Tibial nerve (tissue), 4 donors: Measurements from ENCODE around the gene DAB1. TPM values are rescaled to one million over a fixed set of nuclear protein-coding genes. Genes with fewer than 3 reads are reported as not detected.

Experiments used
- DNase-seq, 2 donors: peaks; one replicate each; pipeline ENCODE4 v3.0.0-alpha.2; 2019; ENCODE audit warnings: low spot score in 2 of 2
- H3K27ac ChIP-seq, 4 donors: fragments of 200-600 bp; sonication (generic) in 3 of 4; one replicate each; pipeline ENCODE4 v1.5.1; 2017 to 2019; ENCODE audit warnings: mild to moderate bottlenecking in 1 of 4
- H3K27me3 ChIP-seq, 2 donors: fragments of 200-600 bp; sonication (generic) in 1 of 2; one replicate each; pipeline versions ENCODE4 v1.5.1 to v1.6.0; 2017 to 2019
- H3K36me3 ChIP-seq, 3 donors: fragments of 200-600 bp; sonication (generic); one replicate each; pipeline ENCODE4 v1.5.1; 2018 to 2019
- H3K4me1 ChIP-seq, 4 donors: fragments of 200-600 bp; sonication (generic) in 3 of 4; one replicate each; pipeline ENCODE4 v1.5.1; 2017 to 2019
- H3K4me3 ChIP-seq, 4 donors: fragments of 200-600 bp; sonication (generic) in 3 of 4; one replicate each; pipeline ENCODE4 v1.5.1; 2017 to 2019; ENCODE audit warnings: mild to moderate bottlenecking in 1 of 4, moderate library complexity in 1 of 4
- H3K9me3 ChIP-seq, 4 donors: fragments of 200-600 bp; sonication (generic) in 3 of 4; one replicate each; pipeline ENCODE4 v1.5.1; 2017 to 2019
- EP300 ChIP-seq, 2 donors: sonication (generic); formaldehyde crosslinking; IDR thresholded peaks; one replicate each; pipeline ENCODE4 v1.6.1; 2017; ENCODE audit warnings: antibody characterized with exemption in 2 of 2, mild to moderate bottlenecking in 1 of 2
- POLR2A ChIP-seq, 2 donors: fragments of 450-650 bp; IDR thresholded peaks; one replicate each; pipeline ENCODE4 v1.6.1; 2017; ENCODE audit warnings: antibody characterized with exemption in 2 of 2, mild to moderate bottlenecking in 2 of 2, moderate library complexity in 2 of 2
- WGBS, 2 donors: methylation state at CpG; one replicate each; pipeline ENCODE4 v1.1.5; 2018; 5-methylcytosine and 5-hydroxymethylcytosine counted together
- total RNA-seq, 4 donors: library from RNA; depleted of rRNA; stranded (reverse); fragments of >200 nt; gene quantifications; one replicate each; pipeline ENCODE4 v1.1.0, GENCODE V29; 2016
- TF ChIP-seq, protein P1 (sequence below), 5 experiments: fragments of 200-600 bp in 3 of 5; fragments of 450-650 bp in 2 of 5; sonication (generic) in 3 of 5; IDR thresholded peaks; one replicate each; pipeline ENCODE4 v1.5.1; 2016 to 2019; ENCODE audit warnings: antibody characterized with exemption in 5 of 5, mild to moderate bottlenecking in 3 of 5, moderate library complexity in 2 of 5

DAB1 gene
- total RNA-seq, 4 donors from 2014 or later, result 4.0 to 8.3 (median 4.4) TPM

DNA sequence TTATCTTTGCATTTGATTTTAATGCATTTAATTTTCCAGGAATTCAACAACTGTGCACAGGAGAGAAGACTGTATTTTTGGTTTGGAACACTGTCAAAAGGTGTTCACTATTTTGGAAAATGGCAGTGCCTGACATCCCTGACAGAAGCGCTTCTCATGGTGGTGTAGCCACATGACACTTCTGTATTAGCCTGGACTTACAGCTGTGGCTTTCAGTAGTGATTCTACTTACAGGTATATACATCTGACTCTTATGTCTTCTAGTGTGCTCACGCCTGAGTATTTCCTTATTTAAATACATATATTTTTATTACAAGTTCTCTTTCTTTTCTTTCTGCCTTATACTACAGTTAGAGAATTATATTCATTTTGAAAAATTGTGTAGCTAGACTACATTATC, 405.7 kb downstream of the DAB1 start:
- no peaks in the 10 kb centered on the region for H3K4me1 ChIP-seq
- peaks cover 0 to 6% (median 0%) of the 10 kb centered on the region in 3 donors for H3K36me3 ChIP-seq
- no peaks in the 10 kb centered on the region for H3K27me3 ChIP-seq
- DNase-seq, result no peak
- 91 to 92% methylated on average over 2 of the region's 2 CpGs for WGBS, 2 donors
- no peaks in the 10 kb centered on the region for H3K9me3 ChIP-seq
- TF ChIP-seq EP300 (IDR thresholded peaks at IDR 0.05) (no peak), POLR2A (IDR thresholded peaks at IDR 0.05) (no peak)
- TF ChIP-seq, protein P1, sequence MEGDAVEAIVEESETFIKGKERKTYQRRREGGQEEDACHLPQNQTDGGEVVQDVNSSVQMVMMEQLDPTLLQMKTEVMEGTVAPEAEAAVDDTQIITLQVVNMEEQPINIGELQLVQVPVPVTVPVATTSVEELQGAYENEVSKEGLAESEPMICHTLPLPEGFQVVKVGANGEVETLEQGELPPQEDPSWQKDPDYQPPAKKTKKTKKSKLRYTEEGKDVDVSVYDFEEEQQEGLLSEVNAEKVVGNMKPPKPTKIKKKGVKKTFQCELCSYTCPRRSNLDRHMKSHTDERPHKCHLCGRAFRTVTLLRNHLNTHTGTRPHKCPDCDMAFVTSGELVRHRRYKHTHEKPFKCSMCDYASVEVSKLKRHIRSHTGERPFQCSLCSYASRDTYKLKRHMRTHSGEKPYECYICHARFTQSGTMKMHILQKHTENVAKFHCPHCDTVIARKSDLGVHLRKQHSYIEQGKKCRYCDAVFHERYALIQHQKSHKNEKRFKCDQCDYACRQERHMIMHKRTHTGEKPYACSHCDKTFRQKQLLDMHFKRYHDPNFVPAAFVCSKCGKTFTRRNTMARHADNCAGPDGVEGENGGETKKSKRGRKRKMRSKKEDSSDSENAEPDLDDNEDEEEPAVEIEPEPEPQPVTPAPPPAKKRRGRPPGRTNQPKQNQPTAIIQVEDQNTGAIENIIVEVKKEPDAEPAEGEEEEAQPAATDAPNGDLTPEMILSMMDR (IDR thresholded peaks at IDR 0.05), result no peak
- H3K4me3 ChIP-seq, result no peak overlapping the region
- H3K27ac ChIP-seq, result no peak overlapping the region

DNA sequence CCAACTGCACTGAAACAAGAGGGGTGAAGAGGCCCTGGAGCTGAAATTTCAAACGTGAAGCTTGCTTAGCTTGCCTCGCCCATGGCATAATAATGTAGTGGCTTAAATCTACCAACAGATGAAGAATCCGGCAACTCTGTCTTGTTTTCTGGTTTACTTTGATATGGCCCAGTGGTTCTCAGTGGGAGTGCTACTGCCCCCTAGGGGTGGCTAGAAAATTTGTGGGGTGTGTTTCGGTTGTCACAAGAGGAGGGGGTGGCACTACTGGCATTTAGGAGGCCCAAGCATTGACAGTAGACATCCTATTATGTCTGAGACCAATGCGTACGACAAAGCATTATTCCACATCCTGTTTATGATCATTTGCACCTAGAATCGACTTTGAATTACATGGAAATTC, 406.1 kb downstream of the DAB1 start:
- no peak for DNase-seq
- TF ChIP-seq, protein P1 (IDR thresholded peaks at IDR 0.05), result no peak
- TF ChIP-seq POLR2A (IDR thresholded peaks at IDR 0.05) (no peak), EP300 (IDR thresholded peaks at IDR 0.05) (no peak)
- 87 to 88% methylated on average over 7 of the region's 7 CpGs for WGBS, 2 donors

DNA sequence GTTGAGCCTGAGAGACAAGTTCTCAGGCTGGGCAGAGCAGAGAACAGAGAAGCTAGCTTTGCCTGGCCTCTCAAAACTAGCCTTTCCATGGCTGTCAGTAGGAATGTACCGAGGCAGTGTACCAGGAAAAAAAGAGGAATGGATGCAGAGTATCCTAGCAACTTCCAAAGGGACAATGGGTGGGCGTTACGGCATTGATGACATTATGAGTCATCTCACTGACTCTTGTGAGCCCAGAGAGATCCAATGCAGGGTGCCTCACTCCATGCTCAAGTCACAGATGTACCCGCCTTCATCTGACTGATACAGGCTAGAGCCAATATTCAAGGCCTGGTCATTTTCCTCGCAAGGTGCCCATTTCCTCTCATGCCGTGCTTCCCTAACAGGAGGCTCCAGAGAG, 406.7 kb downstream of the DAB1 start:
- no peaks in the 10 kb centered on the region for H3K9me3 ChIP-seq
- no peak for DNase-seq
- no peak overlapping the region for H3K4me3 ChIP-seq
- TF ChIP-seq EP300 (IDR thresholded peaks at IDR 0.05) (no peak), POLR2A (IDR thresholded peaks at IDR 0.05) (no peak)
- TF ChIP-seq, protein P1 (IDR thresholded peaks at IDR 0.05), result no peak
- H3K36me3 ChIP-seq, result peaks cover 0 to 6% (median 0%) of the 10 kb centered on the region in 3 donors
- no peak overlapping the region for H3K27ac ChIP-seq
- no peaks in the 10 kb centered on the region for H3K4me1 ChIP-seq
- 60 to 69% methylated on average over 6 of the region's 6 CpGs for WGBS, 2 donors
- H3K27me3 ChIP-seq, result no peaks in the 10 kb centered on the region

More for the DNA sequence above, 406.1 kb downstream of the DAB1 start:
- no peak overlapping the region for H3K27ac ChIP-seq
- H3K9me3 ChIP-seq, result no peaks in the 10 kb centered on the region
- peaks cover 0 to 6% (median 0%) of the 10 kb centered on the region in 3 donors for H3K36me3 ChIP-seq
- no peak overlapping the region for H3K4me3 ChIP-seq
- H3K27me3 ChIP-seq, result no peaks in the 10 kb centered on the region
- H3K4me1 ChIP-seq, result no peaks in the 10 kb centered on the region

DNA sequence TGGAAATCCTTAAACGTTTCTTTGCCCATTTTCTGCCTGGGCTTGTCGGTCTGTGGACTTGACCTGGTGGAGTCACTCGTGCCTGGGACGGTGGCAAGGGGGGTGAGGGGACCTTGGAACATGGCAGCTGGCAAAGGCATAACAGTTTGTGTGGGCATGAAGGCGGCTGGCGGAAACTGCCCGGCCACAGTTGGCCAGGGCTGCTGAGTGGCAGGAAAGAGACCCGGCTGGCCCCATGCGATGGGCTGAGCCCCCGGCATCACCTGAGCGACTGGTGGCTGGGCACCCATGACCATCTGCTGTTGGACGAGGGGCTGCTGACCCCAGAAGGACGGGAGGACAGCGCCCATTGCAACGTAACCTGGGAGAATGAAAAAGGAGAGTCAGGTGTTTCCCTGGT, 408.8 kb downstream of the DAB1 start:
- peaks cover 0 to 6% (median 0%) of the 10 kb centered on the region in 3 donors for H3K36me3 ChIP-seq
- WGBS, 2 donors, result 92 to 95% methylated on average over 14 to 15 of the region's 15 CpGs
- TF ChIP-seq, protein P1 (IDR thresholded peaks at IDR 0.05), result no peak
- TF ChIP-seq EP300 (IDR thresholded peaks at IDR 0.05), result no peak
- TF ChIP-seq POLR2A (IDR thresholded peaks at IDR 0.05), result no peak
- no peaks in the 10 kb centered on the region for H3K9me3 ChIP-seq
- no peaks in the 10 kb centered on the region for H3K27me3 ChIP-seq
- H3K4me1 ChIP-seq, result no peaks in the 10 kb centered on the region
- no peak overlapping the region for H3K27ac ChIP-seq
- no peak overlapping the region for H3K4me3 ChIP-seq
- no peak for DNase-seq

DNA sequence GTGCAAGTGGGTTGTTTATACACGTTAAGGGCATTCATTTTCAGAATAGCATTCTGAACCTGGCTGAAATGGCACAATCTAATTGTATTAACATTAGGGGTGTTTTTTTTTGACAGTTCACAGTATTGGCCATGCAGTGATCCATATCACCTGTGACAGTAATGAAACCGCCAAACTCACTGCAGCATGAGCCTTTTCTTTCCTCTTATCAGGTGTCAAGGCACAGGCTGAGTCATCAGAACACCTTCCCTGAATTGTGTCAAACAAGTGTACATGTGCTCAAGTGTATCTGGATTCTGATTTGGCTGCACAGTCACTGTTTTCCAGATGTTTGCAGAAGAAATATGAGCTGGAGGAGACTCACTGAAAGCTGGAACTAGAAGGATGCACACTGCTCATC, 410.3 kb downstream of the DAB1 start:
- no peak overlapping the region for H3K27ac ChIP-seq
- TF ChIP-seq EP300 (IDR thresholded peaks at IDR 0.05) (no peak), POLR2A (IDR thresholded peaks at IDR 0.05) (no peak)
- TF ChIP-seq, protein P1 (IDR thresholded peaks at IDR 0.05), result no peak
- H3K9me3 ChIP-seq, result no peaks in the 10 kb centered on the region
- no peak overlapping the region for H3K4me3 ChIP-seq
- no peaks in the 10 kb centered on the region for H3K27me3 ChIP-seq
- DNase-seq, result no peak
- whole genome bisulfite sequencing, 2 donors, result 85 to 88% methylated on average over 2 of the region's 2 CpGs
- H3K36me3 ChIP-seq, result peaks cover 0 to 6% (median 0%) of the 10 kb centered on the region in 3 donors
- H3K4me1 ChIP-seq, result no peaks in the 10 kb centered on the region
